HFF-Myc (cell line): ENCODE measurements around the gene PRTFDC1.
A peak's percentile ranks its signal among the peaks of the same experiment; 100 is the strongest.

Experiments used
- DNase-seq: peaks from one replicate; pipeline ENCODE4 v3.0.0-alpha.2; 2011; ENCODE audit warnings: low read depth; ENCODE audit errors: extremely low read depth
- H3K4me3 ChIP-seq: replicated peaks from 2 replicates; pipeline ENCODE4 v1.5.1; 2011; ENCODE audit warnings: low read depth, mild to moderate bottlenecking, control low read depth, low read length
- CTCF ChIP-seq: IDR thresholded peaks from 2 replicates; pipeline ENCODE4 v1.5.1; 2012; ENCODE audit warnings: mild to moderate bottlenecking, low read depth, low read length, control low read depth; ENCODE audit errors: missing control alignments

The PRTFDC1 gene

GRCh38 chr10:24935504-24936292 is 16.7 kb downstream of the PRTFDC1 start:
- no peak overlapping the region for H3K4me3 ChIP-seq
- TF ChIP-seq CTCF: peak; percentile 12
- no peak for DNase-seq

GRCh38 chr10:24931236-24931635 is 21.2 kb downstream of the PRTFDC1 start:
- DNase-seq: no peak
- H3K4me3 ChIP-seq: no peak overlapping the region
- TF ChIP-seq CTCF: no peak

GRCh38 chr10:24930427-24930826 is 22.0 kb downstream of the PRTFDC1 start:
- DNase-seq: no peak
- TF ChIP-seq CTCF: no peak
- H3K4me3 ChIP-seq: no peak overlapping the region

GRCh38 chr10:24929904-24930303 is 22.5 kb downstream of the PRTFDC1 start:
- no peak for TF ChIP-seq CTCF
- H3K4me3 ChIP-seq: no peak overlapping the region
- DNase-seq: no peak

GRCh38 chr10:24929056-24929544 is 23.3 kb downstream of the PRTFDC1 start:
- no peak overlapping the region for H3K4me3 ChIP-seq
- TF ChIP-seq CTCF: no peak
- no peak for DNase-seq

GRCh38 chr10:24928163-24928562 is 24.2 kb downstream of the PRTFDC1 start:
- H3K4me3 ChIP-seq: no peak overlapping the region
- no peak for TF ChIP-seq CTCF
- no peak for DNase-seq
